GM21619 (cell line): ENCODE data around the gene RAPGEF1.

Experiments used
- ATAC-seq: cut with Tn5 transposase; IDR thresholded peaks from one replicate; pipeline ENCODE4 v1.9.1; 2021; ENCODE audit not compliant: unreplicated experiment

Gene RAPGEF1

DNA sequence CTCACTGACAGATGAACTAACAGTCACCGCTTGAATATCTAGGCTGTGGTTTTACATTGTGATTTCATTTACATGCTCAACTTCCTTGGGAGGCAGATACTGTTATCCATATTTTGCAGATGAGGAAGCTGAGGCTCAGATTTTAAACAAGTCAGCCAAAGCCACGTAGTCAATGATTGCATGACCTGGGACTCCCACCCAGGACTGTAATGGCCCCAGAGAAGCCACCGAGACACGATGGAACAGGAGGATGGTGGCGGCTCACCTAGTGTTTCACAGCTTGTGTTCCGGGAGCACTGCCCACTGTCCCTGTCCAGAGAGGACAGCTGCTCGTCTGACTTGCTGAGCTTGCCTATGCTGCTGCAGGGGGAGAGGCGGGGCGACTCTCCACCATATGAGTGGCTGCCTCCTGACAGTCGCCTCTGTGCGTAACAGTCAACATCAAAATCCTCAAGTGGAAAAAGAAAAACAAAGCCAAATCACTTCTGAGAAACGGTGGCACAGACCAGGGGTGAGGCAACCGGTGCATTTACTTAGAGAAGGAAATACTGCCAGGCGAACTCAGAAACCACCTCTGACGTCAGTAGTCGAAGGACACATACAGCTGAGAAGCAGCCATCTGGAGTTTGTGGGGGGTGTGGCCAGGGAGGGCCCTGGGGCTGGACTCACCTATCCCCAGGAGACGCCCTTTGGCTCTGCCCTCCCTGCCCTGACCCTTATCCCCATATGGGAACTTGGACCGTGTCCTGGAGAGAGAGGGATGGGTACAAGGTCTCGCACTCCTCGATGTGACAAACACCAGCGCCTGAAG lies 112.0 kb downstream of the RAPGEF1 start:
- peak; percentile 38 for ATAC-seq

DNA sequence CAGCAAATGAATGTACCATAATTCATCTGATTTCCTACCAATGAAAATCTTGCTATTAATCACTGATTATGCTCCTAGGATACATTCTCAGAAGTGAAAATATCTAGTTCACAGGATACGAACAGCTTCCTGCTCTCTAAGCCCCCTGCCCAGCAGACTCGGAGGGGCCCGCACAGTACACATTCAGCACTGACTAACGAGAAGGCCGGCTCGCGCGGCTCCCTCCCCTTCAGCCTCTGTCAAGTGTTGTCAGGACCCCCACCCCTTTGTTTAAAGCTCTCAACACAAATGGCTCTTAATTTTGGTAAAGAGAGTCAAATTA lies 112.6 kb downstream of the RAPGEF1 start:
- ATAC-seq, result no peak

DNA sequence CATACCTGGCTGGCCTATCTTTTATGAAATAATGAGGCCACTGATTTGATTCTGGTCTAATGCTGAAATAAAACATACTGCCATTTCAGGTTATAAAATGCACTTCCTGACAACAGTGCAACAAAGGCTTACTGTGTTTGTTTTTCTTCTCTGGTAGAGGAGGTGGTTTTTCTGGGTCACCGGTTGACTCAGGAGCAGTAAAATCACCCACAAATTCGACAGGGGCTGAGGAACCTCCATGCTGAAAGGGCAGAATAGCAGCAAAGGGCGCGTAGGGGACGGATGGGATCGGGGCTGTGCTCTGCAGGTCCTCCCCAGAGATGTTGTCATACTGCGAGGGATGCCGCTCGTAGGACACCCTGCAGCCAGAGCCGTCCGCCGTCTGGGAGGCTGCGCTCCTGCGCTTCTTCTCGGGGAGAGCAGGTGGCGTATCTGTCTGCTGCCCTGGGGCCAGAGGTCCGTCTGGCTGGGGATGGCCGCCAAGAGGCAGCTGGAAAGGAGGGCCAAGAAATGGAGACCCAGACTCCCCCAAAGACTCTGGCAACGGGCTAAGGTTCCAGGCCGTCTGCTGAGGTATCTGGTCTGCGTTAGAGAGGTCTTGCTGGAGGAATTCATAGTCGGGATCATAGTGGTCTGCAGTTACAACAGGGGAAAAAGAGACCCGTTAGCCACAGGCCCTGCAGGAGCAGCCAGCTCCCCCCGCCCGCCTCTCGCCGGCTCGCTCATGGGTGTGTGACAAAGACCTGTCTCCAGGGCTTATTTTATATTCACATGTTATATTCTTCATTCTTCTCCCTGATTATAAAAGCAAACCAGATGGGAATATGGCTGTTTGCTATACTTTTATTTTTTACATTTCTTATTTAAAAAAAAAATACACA lies 113.8 kb downstream of the RAPGEF1 start:
- ATAC-seq, result no peak

DNA sequence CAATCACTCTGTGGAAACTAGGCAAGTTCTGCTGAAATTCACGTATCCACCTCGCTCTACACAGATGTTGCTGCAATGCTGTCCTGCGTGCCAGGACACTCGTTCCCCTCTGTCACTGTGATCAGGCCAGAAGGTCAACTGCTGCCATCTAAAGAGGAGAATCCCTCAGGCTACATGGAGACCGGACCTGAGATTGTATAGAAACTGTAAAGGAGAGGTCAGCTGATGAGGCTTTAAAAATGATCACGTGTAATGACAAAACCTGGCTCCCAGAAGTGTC lies 114.4 kb downstream of the RAPGEF1 start:
- ATAC-seq, result no peak

DNA sequence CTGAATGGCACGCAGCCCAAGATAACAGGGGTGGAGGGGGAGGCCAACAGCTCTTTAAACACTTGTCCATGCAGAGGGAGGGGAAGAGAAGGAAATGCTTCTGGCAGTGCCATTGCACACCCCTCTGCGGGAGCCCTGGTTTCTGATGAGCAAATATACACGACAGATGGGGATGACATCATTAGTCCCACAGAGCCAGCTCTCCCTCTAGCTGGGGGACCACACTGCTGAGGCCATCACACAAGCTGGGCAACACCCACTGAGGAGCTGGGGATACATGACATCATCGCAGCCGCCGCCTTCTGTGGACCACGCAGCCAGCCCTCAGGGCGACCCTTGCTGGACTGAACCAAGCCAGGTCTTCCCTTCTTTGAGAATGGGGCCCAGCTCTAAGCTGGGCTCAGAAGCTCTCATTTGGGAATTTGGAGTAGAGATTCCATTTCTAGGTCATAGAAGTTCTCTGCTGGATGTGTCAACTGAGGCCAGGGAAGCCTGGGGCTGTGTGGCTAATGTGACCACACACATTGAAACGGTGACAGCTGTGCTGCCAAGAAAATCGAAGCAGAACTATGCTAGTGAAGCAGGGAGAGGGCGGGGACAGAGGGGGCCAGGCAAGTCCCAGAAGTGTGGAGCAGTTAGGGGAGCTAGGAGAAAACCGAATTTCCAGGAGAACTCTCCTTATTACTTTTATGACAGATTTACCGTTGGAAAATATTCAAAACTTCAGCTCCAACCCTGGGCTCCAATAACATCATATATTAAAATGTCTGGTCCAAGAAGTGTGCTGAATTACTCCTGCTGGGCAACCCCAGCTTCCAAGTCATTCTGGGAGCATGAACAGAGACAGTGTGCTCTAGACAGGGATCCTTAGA lies 115.0 kb downstream of the RAPGEF1 start:
- ATAC-seq, result no peak

DNA sequence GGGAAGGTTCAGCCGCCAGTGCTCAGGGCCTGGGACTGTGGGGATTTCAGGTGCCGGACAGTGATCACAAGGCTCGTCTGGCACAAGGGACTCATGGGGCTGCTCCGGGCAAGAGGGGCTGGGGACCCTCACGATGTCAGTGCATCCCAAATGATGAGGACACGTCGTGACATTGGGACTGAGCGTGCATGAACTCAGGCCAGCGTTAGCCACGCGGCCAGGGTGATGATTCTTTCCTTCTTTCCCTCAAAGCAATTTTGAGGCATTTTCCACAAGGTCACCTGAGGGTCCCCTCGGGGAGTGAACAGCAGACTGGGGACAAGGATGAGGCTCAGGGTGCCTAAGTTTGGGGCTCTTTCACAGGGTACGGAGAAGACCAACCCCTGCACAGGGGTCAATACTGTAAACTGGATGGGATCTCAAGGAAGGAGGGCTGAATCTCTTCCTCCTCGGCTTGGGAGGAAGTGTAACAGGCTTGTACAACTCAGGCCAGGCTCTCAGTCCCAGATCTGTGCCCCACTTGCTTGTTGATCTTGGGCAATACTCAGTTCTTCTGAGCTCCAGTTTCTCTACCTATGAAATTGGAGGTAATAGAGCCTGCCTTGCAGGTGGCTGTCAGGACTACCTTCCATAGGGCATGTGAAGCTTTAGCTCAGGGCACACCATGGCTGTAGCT lies 116.1 kb downstream of the RAPGEF1 start:
- no peak for ATAC-seq

DNA sequence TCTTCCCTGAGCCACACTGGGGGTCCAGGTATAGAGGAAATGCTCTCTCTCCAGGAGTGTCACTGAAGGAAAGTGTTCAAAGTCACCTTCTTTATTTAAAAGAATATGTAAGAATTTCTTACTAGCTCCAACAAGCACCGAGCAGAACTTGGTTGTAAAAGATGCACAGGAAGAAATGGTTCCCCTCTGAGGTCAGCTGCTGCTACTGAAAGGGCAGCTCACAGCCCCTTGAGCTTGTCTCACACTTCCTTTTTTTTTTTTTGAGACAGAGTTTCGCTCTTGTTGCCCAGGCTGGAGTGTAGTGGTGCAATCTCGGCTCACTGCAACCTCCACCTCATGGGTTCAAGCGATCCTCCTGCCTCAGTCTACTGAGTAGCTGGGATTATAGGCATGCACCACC lies 117.4 kb downstream of the RAPGEF1 start:
- no peak for ATAC-seq

DNA sequence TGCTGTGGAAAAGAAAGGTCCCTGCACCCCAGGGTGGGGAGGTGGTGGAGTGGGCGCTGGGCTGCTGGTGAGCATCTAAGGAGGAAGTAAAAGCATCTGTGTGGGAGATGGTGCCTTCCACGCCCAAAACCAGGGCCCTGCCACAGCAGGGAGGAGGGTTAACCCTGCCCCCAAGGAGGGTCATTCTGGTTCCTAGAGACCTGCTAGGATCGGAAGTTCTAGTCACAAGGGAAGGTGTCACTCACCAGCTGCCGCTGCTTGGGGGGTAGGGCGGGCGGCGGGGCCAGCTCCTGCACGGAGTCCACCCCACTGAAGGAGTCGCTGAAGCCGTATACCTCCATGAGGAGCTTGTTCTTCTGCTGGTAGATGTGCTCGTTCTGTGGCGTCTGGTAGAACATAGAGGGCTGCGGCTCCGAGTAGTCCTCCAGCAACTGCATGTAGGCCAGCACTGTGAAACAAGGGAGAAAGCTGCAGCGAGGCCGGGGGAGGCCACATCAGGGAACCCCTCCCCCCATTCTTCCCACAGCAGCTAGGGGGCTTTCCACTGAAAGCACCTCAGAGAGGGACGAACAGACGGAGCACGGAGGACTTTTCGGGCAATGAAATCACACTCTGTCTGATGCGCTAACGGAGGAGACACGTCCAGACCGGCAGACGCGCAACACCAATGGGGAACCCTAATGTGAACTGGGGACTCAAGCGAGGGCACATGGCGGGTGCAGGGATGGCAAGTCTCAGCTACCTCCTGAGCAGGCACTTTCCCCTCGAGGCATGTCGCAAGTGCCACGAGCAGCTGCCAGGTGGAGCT lies 118.1 kb downstream of the RAPGEF1 start:
- ATAC-seq, result peak; percentile 48

DNA sequence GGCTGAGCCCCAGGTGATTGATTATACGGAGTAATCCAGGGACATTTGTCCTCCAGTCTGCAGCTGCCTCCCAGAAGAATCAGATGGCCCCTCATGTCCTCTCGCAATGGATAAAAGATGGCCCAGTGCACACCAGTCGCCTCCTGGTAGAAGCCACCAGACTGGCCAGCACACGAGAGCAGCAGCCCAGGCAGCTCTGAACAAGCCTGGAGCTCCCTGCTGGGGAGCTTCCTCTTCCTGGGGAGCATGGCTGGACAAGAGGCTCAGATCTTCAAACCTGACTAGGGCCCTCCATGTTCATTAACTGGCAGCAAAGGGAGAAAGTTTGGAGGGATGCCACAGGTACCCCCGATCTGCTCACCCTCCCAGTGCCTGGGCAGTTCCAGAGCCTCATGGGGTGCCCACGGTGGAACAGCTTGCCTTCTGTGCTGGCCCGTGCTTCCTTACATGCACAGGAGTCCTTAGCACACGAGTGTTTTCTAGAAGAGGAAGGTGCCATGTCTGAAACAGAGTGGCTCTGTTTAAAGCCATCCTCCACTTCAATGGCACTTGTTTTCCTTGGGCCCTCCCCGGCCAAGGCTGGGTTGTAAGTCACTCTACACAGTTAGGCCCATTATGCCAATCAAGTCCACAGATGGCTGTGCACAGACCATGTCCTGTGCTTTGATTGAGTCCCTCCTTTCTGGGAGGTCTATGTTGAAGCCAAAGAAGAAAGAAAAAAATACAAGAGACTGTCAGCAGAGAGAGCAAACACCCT lies 118.9 kb downstream of the RAPGEF1 start:
- ATAC-seq, result no peak

DNA sequence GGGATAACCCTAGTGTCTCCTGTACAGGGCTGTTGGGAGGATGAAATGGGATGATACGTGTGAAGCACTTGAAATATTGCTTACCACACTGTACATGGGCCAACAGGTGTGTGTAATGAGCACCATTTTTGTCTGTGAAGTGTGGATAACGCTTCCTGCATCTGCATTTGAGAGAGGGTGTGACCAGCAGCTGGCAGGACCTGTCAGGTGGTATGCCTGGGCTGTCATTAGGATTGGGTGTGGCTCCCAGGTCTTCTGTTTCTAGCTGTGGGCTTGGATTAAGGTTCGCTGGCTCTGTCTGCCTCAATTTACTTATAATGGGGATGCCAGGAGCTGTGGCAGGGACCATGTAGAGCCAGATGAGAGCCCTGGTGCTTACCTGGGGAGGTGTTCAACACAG lies 120.2 kb downstream of the RAPGEF1 start:
- no peak for ATAC-seq

DNA sequence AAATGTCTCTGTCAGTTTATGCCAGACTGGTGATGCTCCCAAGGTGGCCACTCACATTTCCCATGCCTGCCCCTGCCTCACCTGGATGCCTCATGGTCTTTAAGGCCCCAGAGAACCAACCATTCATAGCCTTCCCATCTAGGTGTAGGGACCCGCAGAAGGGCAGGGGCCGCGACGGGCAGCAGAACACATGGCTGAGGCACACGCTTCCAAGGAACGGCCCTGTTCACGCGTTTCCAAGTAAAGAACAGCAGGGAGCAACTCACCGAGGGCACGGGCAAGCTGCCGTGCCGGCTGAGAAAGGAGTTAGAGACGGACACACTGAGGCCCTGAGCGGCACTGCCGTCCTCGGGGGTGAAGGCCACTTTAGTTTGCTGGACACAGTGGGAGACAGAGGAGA lies 121.1 kb downstream of the RAPGEF1 start:
- no peak for ATAC-seq

DNA sequence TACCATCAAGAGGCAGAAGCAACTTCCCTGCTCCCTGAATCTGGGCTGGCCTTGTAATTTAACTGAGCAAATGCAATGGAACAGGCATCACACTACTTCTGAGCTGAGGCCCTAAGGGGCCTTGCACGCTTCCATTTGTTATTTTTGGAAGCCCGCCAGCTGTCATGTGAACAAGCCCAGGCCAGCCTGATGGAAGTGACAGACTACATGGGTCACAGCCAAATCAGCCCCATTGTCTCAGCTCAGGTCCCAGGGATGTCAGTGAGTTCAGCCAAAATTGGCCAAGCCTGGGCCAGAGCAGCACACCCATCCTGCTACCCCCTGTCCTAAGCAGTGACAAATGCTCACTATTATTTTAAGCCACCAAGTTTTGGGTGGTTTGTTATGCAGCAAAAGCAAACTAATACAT lies 121.8 kb downstream of the RAPGEF1 start:
- ATAC-seq, result no peak

DNA sequence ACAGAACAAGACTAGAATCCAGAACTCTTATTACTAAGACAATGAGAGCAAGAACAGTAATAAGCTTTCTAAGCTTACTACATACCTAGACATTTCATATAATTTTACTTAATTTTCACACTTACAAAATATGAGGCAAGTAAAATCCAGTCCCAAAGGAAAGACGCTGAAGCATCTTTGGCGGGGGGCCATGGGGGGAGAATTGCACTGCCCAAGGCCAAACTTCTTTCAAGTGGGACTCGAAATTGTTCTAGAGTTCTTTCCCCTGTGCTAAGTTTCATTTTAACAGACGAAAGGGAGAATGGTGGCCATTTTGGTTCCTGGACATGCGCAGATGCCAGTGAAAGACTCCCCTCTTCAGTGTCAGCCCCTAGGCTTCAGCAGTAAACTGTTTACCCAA lies 122.3 kb downstream of the RAPGEF1 start:
- no peak for ATAC-seq

DNA sequence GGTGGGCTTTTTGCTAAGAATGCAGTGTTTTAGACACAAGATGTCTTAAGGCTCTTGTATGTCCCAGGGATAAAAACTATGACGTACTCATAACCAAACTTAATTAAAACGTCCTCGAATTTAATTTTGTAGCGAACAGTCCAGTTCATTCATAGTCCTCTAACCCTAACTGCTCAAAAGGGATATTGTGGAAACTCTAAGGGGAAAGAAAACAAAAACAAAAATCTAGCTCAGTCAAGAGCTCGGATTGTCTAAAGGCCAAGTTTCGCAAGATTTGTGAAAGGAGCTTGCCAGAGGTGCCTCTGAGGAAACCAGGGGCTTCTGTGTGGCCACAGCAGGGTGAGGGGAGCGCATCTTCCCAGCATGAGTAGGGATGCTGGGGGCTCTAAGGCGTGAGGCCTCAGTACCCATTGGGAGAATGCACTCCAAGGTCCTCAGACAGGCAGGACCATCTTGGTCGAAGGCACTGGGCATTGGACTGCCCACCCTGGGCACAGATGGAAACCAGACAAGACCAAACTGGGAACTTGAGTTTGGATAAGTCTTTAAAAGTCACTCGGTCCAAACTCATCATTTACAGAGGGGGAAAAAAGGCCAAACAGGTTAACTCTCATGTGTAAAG lies 122.8 kb downstream of the RAPGEF1 start:
- ATAC-seq, result no peak

DNA sequence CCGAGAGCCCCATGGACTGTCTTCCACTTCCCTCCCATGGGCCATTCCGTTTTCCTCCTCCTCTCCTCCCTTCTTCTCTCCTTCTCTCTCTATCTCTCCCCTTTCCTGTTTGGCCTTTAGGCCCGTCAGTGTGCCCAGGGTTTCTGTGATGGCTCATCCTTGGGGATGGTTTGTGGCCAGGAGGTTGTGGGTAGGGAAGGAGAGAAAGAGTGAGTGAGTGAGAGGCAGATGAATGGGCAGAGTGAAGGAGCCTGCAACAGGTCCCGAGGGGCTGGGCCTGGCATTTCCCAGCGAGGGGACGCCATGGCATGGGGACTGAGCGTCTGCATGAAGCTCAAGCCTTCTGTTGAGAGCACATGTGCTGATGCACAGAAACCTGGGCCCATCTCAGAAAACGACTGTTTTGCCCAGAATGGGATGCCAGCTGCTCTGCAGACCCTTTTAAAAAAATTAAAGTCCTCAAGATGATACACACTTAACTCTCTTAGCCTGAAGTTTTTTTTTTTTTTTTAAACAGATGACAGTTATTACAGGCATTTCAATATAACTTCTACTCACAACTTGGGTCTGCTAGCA lies 125.4 kb downstream of the RAPGEF1 start:
- no peak for ATAC-seq

DNA sequence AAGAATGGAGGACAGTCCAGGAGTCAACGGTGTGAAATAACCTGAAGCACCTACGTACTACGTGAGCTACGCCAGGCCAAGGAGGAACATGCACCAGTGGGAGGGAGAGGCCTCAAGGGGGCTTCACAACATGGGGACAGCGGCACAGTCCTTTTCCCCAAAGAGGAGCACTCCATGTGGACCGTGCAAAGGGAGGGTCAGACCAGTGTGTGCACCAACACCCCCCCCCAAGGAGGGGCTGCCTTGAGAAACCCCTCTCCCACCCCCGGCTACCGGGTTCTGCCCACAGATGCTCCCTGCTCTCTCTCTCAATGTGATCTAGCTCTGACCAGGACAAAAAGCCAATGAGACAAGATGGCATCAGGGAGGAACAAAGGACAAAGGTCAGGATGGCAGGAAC lies 126.0 kb downstream of the RAPGEF1 start:
- no peak for ATAC-seq

DNA sequence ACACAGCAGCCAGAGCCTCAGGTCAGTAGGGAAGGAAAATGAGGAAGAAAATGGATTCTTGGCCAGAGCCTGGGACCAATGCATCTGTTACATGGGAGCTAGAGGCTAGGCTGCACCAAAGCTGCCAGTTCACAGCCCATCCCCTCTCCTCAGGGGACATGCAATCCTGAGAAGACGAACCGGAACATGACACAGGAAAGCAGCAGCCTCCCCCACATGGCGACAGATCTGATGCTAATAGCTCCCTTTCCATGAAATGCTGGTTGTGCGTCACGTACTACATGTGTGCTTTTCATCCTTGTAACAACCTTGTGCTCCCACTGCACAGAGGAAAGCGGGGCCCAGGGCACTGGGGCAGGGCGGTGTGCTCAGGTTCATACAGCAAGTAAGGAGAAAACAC lies 127.0 kb downstream of the RAPGEF1 start:
- ATAC-seq, result no peak

DNA sequence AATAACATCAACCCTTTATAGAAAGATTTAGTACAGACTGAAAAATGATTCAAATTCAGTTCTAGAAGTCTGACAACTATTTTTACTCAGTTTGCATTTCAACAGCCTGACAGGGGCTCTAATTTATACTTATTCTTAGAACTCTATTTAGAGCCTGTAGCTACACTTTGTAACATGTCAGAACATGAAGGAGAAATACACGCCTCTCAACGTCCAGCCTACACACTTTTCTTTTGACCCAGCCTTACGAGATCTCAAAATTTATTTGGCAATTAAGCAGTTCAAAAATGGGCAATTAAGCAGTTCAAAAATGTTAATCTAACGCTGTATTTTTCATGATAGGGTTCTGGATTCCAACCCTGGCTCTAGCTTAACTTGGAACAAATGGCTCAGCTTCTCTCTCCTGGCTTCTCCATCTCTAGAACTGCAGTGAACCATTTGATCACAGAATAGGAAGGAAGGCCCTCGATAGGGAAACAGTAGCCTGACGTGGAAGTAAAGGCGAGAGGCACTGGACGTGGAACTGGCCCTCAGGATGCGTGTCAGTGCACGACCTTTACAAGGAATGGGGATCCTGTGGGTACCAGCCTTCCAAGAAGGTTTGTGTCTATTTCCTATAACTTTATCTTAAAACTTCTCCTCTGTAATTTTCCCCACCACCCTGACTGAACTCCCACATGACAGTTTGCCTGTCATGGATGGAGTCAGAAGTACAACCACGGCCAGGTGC lies 128.1 kb downstream of the RAPGEF1 start:
- no peak for ATAC-seq
